GM18951 (cell line): Measurements from ENCODE around the gene VAMP8.

Experiments used
- POLR2A ChIP-seq: IDR thresholded peaks from 4 replicates; pipeline ENCODE4 v1.6.1; 2011; ENCODE audit warnings: mild to moderate bottlenecking; ENCODE audit not compliant: insufficient read length, insufficient read depth; ENCODE audit errors: extremely low read depth
- in situ Hi-C: fragments of 300-500 bp; cut with MboI; formaldehyde crosslinking; loops from one replicate; pipeline ENCODE4 v1.12.0; 2022; ENCODE audit warnings: low sequenced_read_pairs, mixed read lengths, inconsistent platforms; ENCODE audit not compliant: unreplicated experiment

The VAMP8 gene

GRCh38 chr2:85619617-85620016 lies 42.2 kb downstream of the VAMP8 start:
- TF ChIP-seq POLR2A = no peak
- in situ Hi-C loops = no loop called here

GRCh38 chr2:85621338-85621737 lies 44.0 kb downstream of the VAMP8 start:
- no peak for TF ChIP-seq POLR2A

GRCh38 chr2:85623991-85624390 lies 46.6 kb downstream of the VAMP8 start:
- in situ Hi-C loops = no loop called here
- no peak for TF ChIP-seq POLR2A

More at GRCh38 chr2:85621338-85621737, 44.0 kb downstream of the VAMP8 start:
- in situ Hi-C loops = no loop called here

- no peak for TF ChIP-seq POLR2A
- in situ Hi-C loops = no loop called here
Measured at GRCh38 chr2:85628658-85629057, 51.3 kb downstream of the VAMP8 start.

GRCh38 chr2:85631316-85631715 lies 53.9 kb downstream of the VAMP8 start:
- in situ Hi-C loops = no loop called here
- no peak for TF ChIP-seq POLR2A
